Measurements from ENCODE around the gene SH2D4B. TPM values are rescaled to one million over a fixed set of nuclear protein-coding genes. Genes with fewer than 3 reads are reported as not detected.
"Not testable (repeated sequence)": the region's sequence is repeated elsewhere in the genome, so short reads cannot be mapped to it uniquely, and the experiment has no call there.

Gene SH2D4B
- total and polyA plus RNA-seq, 2 experiments from 2014 or later = not detected

GRCh38 chr10:80530251-80530650, 7.5 kb upstream of the SH2D4B start:
- TF ChIP-seq, protein P1, sequence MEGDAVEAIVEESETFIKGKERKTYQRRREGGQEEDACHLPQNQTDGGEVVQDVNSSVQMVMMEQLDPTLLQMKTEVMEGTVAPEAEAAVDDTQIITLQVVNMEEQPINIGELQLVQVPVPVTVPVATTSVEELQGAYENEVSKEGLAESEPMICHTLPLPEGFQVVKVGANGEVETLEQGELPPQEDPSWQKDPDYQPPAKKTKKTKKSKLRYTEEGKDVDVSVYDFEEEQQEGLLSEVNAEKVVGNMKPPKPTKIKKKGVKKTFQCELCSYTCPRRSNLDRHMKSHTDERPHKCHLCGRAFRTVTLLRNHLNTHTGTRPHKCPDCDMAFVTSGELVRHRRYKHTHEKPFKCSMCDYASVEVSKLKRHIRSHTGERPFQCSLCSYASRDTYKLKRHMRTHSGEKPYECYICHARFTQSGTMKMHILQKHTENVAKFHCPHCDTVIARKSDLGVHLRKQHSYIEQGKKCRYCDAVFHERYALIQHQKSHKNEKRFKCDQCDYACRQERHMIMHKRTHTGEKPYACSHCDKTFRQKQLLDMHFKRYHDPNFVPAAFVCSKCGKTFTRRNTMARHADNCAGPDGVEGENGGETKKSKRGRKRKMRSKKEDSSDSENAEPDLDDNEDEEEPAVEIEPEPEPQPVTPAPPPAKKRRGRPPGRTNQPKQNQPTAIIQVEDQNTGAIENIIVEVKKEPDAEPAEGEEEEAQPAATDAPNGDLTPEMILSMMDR (IDR thresholded peaks at IDR 0.05; ENCODE audit: poor library complexity) = no peak
- TF ChIP-seq EZH2phosphoT487 (IDR thresholded peaks at IDR 0.05; ENCODE audit: low read depth, severe bottlenecking, unreplicated experiment) (no peak), EZH2 (IDR thresholded peaks at IDR 0.05; ENCODE audit: borderline replicate concordance) (no peak)
- Histone ChIP-seq H3K27me3 (no peaks in the 10 kb centered on the region), H3K27ac (no peak overlapping the region), H2AFZ (no peak overlapping the region), H3K9me3 (ENCODE audit: low read depth) (no peaks in the 10 kb centered on the region), H4K20me1 (ENCODE audit: insufficient read depth, poor library complexity, severe bottlenecking) (no peaks in the 10 kb centered on the region), H3K79me2 (no peaks in the 10 kb centered on the region), H3K36me3 (replicated peaks; ENCODE audit: insufficient read depth, low read depth) (no peaks in the 10 kb centered on the region), H3K9me2 (replicated peaks; ENCODE audit: insufficient read depth) (no peaks in the 10 kb centered on the region), H3K4me1 (ENCODE audit: insufficient read depth) (no peaks in the 10 kb centered on the region), H3K4me3 (no peak overlapping the region), H3K4me2 (no peak overlapping the region)
- WGBS (ENCODE audit: low lambda C conversion rate, missing lambda C conversion rate) = 70% methylated on average over 2 of the region's 2 CpGs
- DNase-seq (ENCODE audit: low spot score) = no peak

- Histone ChIP-seq H3K79me2 (no peaks in the 10 kb centered on the region), H3K27ac (no peak overlapping the region), H3K4me2 (no peak overlapping the region), H3K36me3 (replicated peaks; ENCODE audit: insufficient read depth, low read depth) (no peaks in the 10 kb centered on the region), H4K20me1 (ENCODE audit: insufficient read depth, poor library complexity, severe bottlenecking) (no peaks in the 10 kb centered on the region), H3K4me3 (no peak overlapping the region), H2AFZ (no peak overlapping the region), H3K4me1 (ENCODE audit: insufficient read depth) (no peaks in the 10 kb centered on the region), H3K9me2 (replicated peaks; ENCODE audit: insufficient read depth) (no peaks in the 10 kb centered on the region), H3K27me3 (no peaks in the 10 kb centered on the region), H3K9me3 (ENCODE audit: low read depth) (no peaks in the 10 kb centered on the region)
- 63% methylated on average over 2 of the region's 2 CpGs for WGBS (ENCODE audit: low lambda C conversion rate, missing lambda C conversion rate)
- TF ChIP-seq, protein P1 (IDR thresholded peaks at IDR 0.05; ENCODE audit: poor library complexity) = no peak
- no peak for TF ChIP-seq EZH2 (IDR thresholded peaks at IDR 0.05; ENCODE audit: borderline replicate concordance)
- no peak for TF ChIP-seq EZH2phosphoT487 (IDR thresholded peaks at IDR 0.05; ENCODE audit: low read depth, severe bottlenecking, unreplicated experiment)
- DNase-seq (ENCODE audit: low spot score) = no peak
Observed at GRCh38 chr10:80530816-80531215, 6.9 kb upstream of the SH2D4B start.

GRCh38 chr10:80532571-80532970, 5.1 kb upstream of the SH2D4B start:
- Histone ChIP-seq H2AFZ (no peak overlapping the region), H3K79me2 (no peaks in the 10 kb centered on the region), H3K36me3 (replicated peaks; ENCODE audit: insufficient read depth, low read depth) (no peaks in the 10 kb centered on the region), H3K9me2 (replicated peaks; ENCODE audit: insufficient read depth) (no peaks in the 10 kb centered on the region), H3K9me3 (ENCODE audit: low read depth) (no peaks in the 10 kb centered on the region), H3K4me2 (no peak overlapping the region), H3K4me3 (no peak overlapping the region), H3K27me3 (no peaks in the 10 kb centered on the region), H3K4me1 (ENCODE audit: insufficient read depth) (peaks cover 6% of the 10 kb centered on the region), H4K20me1 (ENCODE audit: insufficient read depth, poor library complexity, severe bottlenecking) (no peaks in the 10 kb centered on the region), H3K27ac (no peak overlapping the region)
- DNase-seq (ENCODE audit: low spot score) = no peak
- WGBS (ENCODE audit: low lambda C conversion rate, missing lambda C conversion rate) = 96% methylated on average over 4 of the region's 4 CpGs
- TF ChIP-seq, protein P1 (IDR thresholded peaks at IDR 0.05; ENCODE audit: poor library complexity) = no peak
- TF ChIP-seq EZH2phosphoT487 (IDR thresholded peaks at IDR 0.05; ENCODE audit: low read depth, severe bottlenecking, unreplicated experiment) = no peak
- no peak for TF ChIP-seq EZH2 (IDR thresholded peaks at IDR 0.05; ENCODE audit: borderline replicate concordance)

GRCh38 chr10:80534059-80534458, 3.6 kb upstream of the SH2D4B start:
- not testable (repeated sequence) for H3K9me2 ChIP-seq (replicated peaks; ENCODE audit: insufficient read depth); H3K27me3 ChIP-seq; H3K4me2 ChIP-seq; H3K79me2 ChIP-seq; DNase-seq (ENCODE audit: low spot score); H3K4me3 ChIP-seq; H4K20me1 ChIP-seq (ENCODE audit: insufficient read depth, poor library complexity, severe bottlenecking); H3K36me3 ChIP-seq (replicated peaks; ENCODE audit: insufficient read depth, low read depth); H3K9me3 ChIP-seq (ENCODE audit: low read depth); H2AFZ ChIP-seq; H3K4me1 ChIP-seq (ENCODE audit: insufficient read depth); H3K27ac ChIP-seq
- WGBS (ENCODE audit: low lambda C conversion rate, missing lambda C conversion rate) = no CpG with 5 or more reads among the region's 25 CpGs

GRCh38 chr10:80534646-80535045, 3.1 kb upstream of the SH2D4B start:
- not testable (repeated sequence) for H3K27me3 ChIP-seq; H3K27ac ChIP-seq; H3K4me1 ChIP-seq (ENCODE audit: insufficient read depth); H2AFZ ChIP-seq; H3K4me3 ChIP-seq; H4K20me1 ChIP-seq (ENCODE audit: insufficient read depth, poor library complexity, severe bottlenecking); H3K9me2 ChIP-seq (replicated peaks; ENCODE audit: insufficient read depth); DNase-seq (ENCODE audit: low spot score); H3K79me2 ChIP-seq; H3K9me3 ChIP-seq (ENCODE audit: low read depth); H3K36me3 ChIP-seq (replicated peaks; ENCODE audit: insufficient read depth, low read depth); H3K4me2 ChIP-seq
- no CpG with 5 or more reads among the region's 30 CpGs for WGBS (ENCODE audit: low lambda C conversion rate, missing lambda C conversion rate)

Measured in hepatocyte (in vitro differentiated cells).